NOMO-1 treated with dmso at 0.1 percent for 144 hours (cell line): ENCODE measurements around the gene ZBTB7B.

ENCODE experiments used
- DNase-seq: peaks from one replicate; lab custom pipeline; 2025; ENCODE audit not compliant: unreplicated experiment; lab: John Stamatoyannopoulos, UW

The ZBTB7B gene

DNA sequence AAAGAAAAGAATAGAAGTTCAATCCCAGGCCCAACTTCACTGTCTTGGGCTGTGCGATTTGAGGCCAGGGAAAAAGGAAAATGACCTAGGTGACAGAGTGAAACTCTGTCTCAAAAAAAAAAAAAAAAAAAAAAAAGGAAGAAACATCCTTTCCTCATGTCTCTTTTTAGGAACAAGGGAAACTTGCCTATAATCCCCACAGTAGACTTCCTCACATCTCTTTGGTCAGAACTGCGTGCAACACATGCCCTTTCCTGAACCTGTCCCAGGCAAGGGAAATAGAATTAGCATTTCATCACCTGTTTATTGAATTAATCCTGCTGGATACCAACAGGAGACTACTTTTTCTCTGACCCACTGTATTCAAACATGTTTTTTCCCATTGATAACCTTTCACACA lies 33.3 kb downstream of the ZBTB7B start:
- DNase-seq = no peak

DNA sequence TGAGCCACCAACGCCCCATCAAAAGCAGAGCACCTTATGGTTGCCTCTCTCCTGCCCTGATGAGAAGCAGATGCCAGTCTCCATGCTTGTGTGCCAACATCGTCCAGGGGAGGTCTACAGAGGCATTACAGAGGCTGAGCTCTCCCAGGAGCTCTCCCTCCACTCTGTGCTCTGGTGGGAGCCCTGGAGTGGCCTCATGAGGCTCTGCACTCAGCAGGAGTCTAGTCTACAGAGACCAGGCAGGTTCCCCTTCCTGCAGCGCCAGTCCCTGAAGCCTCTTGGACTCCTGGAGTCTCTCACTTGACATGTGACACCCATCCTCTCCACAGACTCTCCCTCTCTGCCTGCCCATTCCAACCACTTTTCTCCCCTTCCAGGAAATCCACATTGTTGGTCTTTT lies 34.4 kb downstream of the ZBTB7B start:
- DNase-seq = no peak

DNA sequence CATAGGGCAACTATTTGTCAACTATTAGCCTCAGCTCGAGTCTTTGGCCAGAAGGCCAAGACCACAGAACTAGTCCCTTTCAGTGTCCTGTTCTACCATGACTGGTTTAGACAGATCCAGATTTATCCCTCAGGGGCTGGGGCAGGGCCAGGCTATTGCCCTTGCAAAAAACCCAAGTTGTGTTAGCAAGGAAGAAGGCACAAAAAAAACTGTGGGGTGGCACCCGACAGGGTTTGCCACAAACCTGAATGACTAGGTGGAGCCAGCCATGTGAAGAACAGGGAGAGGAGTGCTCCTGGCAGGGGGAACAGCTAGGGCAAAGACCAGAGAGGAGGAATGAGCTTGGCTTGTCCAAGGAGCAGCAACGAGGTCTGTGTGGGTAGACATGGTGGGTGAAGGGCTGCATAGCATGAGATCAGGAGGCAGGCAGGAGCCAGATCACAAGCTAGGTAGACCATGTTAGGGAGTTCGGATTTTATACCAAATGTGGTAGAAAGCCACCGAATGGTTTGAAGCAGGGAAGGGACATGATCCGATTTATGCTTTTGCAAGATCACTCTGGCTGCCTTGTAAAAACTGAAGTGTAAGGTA lies 35.3 kb downstream of the ZBTB7B start:
- no peak for DNase-seq

DNA sequence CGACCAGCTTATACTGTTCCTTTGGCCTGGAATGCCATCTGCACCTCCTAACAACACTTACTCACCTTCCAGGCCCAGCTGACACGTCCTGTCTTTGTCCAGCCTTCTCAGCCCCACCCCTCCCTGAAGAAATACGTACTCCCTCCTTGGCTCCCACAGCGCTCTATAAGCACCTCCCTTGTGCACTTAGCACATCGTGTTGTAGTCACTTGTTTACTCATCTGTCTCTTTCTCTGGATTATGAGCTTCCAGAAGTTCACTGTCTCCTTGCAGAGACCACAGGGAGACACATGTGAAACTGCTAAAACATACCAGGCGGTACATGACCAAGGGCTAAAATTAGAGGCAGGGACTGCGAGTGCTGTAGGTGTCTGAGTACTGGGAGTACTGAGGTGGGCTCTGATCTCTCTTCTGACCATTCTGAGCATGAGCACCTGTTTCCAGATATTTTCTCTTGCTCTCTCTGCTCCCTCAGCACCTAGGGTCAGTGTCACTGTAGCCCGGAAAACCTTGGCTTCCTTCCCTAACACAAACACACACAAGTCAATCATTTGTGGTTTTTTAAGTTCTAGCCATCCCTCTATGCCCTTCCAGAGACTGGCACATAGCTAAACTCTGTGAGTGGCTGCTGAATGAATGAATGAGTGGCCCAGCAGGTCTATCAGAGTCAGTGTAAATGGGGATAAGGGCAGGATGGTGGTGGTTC lies 36.2 kb downstream of the ZBTB7B start:
- no peak for DNase-seq

DNA sequence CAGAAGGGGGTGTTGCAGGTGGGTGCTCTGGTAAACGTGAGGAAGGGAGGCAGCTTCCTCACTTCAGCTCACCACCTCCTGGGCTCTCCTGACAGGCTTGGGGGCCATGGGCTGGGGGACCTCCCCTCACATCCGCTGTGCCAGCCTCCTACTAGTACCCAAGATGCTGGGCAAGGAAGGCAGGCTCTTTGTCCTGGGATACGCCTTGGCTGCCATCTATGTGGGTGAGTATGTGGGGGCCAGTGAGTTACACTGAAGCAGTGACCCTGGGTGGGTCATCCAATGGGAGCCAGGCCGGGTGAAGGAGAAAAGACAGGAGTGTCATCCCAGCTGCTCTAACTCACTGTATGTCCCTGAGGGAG lies 36.7 kb downstream of the ZBTB7B start:
- DNase-seq = no peak

DNA sequence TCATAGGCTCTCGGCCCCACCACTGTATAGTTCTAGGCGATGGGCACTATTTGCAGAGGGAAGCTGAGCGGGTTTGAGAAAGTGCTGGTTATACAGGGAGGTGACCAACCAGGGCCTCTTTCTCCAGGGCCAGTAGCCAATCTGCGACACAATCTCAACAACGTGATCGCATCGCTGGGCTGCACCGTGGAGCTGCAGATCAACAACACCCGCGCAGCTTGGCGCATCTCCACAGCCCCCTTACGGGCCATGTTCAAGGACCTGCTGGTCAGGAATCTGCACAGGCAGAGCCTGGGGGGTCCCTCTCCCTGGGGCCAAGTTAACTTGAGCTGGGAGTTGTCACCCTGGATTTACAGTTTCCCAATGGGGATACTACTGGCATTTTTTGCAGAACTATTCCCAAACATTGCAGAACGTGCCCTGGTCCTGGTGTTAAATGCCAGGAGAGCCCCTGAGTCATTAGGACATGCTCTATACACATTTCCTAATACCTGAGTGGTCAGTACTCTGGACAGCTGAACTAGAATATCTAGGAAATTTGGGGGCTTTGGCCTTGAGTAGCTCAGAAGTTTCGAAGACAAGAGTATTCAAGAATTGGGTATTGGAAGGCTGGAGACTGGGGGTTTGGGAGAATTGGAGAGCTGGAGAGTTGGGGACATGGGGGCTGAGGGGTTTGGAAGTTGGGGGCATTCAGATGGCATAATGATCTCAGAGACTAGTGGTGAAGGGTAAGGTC lies 37.9 kb downstream of the ZBTB7B start:
- DNase-seq = no peak

DNA sequence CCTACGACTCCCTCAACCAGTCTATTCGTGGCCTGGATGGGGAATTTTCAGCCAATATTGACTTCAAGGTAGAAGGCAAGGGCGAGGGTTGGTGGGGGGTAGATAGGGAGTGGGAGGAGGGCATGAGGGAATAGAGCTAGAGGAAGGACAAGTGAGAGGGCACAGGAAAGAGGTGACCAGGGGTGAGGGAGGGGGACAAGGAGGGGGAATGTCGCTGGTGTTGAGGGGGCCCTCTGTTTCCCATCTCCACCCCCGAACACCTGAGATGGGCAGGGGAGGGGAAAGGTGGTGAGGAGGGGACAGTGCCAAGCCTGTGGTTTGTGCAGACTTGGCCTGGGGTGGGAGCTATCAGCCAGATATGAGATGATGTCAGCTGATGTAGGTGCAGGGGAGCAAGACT lies 40.2 kb downstream of the ZBTB7B start:
- no peak for DNase-seq

DNA sequence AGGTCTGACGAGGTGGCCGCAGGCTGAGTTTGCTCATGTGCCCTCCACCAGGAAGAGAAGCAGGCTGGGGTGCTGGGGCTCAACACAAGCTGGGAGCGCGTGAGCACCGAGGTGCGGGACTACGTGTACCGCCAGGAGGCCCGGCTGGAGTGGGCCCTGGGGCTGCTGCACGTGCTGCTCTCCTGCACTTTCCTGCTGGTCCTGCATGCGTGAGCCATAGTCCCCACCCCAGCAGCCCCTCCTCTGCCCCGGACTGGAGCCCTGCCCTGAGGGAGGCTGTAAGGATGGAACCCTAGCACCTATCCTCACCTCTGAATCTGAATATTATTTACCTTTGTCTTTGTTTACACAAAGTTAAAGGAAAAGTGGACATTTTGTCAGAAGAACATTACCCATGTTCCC lies 40.7 kb downstream of the ZBTB7B start:
- no peak for DNase-seq

DNA sequence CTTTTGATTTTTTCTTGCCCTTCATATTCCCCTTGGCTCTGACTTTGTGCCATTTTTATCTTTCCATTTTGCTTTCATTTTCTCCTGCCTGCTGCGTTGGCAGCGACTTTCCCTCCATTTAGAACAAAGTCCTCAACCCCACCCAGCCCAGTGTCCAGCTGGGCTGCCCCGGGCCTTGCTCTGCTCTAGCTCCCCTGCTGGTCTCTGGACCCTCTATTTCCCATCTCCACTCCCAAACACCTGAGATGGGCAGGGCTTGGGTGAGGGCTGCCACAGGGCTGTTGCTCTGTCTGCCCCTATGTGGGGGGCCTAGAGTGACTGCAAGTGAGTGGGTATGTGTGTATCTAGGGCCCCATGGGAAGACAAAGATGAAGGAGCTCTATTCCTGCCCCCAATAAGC lies 41.2 kb downstream of the ZBTB7B start:
- no peak for DNase-seq

DNA sequence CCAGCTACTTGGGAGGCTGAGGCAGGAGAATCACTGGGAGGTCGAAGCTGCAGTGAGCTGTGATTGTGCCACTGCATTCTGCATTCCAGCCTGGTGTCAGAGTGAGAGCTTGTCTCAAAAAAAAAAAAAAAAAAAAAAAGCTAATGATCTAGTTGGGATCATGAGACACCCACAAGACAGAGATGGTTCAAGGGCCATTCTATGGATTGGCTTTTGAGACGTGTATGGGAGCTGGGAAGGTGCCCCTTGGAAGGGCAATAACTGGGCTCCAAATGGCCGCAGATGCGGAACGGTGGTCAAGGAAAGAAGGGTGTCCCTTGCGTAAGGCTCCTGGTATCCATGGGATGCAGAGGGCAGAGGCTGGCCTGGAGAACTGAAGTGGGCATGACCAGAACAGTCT lies 41.8 kb downstream of the ZBTB7B start:
- DNase-seq = no peak

DNA sequence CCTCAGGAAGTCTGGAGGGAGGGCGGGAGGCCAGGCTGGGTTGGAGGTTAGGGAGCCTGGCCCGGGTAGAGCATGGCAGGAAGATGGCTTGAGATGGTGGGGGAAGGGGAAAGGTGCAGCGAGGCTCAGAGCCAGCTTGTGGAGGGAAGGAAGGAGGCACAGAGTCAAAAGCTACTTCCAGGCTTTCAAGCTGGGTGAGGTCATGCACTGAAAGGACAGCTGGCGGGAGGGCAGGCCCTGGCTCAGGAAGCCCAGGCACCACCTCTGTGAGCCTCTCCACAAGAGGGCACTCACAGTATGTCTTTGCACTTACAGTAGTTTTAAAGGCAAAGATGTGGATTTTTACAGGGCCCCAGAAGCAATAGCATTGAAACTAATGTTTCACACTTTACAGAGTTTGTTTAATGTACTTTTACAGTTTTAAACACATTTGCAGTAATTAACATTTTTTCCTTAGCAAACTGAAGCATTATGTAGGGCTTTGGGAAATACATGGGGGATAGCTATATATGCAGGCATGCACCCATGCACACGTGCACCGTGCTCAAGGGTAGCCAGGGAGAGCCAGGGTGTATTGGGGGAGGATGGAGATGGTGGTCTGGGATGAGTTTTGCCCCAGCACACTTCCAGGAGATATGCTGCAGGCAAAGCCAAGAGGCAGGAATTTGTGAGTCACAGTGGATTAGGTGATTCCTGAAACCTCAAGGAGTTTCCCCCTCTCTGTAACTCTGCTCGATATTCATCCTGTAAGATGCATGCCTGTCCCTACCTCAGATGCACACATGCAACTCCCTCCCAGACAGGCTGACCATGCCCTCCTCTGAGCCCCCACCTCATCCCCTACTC lies 42.4 kb downstream of the ZBTB7B start:
- DNase-seq = peak; percentile 37

DNA sequence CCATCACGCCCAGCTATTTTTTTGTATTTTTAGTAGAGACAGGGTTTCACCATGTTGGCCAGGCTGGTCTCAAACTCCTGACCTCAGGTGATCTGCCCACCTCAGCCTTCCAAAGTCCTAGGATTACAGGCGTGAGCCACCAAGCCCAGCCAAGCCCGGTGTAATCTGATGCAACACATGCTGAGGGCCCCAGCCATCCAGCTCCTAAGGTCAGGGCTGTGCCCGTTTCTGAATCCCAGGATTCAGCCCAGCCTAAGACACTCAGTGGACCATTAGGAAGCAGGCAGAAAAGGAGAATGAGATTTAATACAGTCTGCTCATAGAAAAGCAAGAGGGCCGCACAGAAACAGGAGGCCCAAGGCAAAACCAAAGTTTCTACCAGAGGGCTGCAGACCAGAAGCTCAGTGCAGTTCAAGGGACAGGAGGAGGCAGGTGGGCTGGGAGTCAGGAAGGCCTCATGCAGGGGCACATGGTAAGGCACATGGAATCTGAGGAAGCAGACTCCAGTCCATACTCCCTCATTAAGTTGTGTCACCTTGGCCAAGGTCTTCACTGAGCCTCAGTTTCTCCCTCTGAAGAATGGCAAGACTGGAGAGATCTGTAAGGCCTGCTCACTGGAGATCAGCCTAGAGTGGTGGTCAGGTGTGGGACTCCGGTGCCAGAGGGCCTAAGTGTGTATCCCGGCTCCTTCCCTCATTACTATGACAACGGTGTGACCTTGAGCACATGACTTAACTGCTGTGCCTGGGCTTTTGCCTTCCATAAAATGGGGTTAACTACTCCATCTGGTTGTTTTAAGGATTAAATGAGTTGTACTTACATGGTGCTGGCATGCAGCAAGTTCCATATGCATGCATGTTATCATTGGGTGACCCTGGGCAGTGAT lies 46.1 kb downstream of the ZBTB7B start:
- no peak for DNase-seq

DNA sequence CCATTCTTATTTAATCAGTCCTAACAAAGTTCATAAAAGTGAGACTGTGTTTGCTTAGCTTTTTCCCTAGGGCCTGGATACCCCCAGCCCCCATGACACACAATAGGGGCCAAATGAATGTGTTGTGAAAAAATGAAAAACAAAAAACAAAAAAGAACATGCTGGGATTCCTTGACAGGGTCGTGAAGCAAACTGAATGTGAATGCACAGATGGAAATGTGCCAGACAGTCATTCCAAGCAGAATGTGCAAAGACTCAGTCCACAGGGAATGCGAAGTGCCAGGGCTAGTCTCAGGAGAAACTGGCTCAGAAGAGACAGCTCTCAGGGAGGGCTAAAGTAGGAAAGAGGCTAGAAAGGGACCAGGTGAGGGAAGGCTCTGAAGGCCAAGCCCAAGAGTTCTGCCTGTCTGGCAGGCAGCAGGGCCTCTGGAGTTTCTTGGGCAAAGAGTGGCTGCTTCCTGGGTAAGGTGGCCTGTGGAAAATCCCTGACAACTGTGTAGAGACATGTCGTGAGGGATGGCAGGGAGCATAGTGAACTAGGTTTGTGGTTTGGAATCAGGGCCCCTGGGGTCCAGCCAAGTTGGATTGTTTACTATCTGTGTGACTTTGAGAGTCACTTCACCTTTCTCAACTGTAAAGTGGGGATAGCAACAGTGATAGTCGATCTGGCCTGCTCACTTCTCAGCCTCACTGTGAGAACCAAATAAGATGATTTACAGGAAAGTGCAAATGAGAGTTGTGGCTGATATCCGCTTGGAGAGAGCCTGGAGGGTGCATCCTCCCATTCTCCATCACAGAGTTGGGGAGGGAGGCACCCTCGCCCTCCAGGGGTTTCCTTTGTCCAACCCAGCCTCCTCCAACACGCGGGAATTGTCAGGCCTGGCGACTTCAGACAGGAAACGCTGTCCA lies 47.3 kb downstream of the ZBTB7B start:
- no peak for DNase-seq

DNA sequence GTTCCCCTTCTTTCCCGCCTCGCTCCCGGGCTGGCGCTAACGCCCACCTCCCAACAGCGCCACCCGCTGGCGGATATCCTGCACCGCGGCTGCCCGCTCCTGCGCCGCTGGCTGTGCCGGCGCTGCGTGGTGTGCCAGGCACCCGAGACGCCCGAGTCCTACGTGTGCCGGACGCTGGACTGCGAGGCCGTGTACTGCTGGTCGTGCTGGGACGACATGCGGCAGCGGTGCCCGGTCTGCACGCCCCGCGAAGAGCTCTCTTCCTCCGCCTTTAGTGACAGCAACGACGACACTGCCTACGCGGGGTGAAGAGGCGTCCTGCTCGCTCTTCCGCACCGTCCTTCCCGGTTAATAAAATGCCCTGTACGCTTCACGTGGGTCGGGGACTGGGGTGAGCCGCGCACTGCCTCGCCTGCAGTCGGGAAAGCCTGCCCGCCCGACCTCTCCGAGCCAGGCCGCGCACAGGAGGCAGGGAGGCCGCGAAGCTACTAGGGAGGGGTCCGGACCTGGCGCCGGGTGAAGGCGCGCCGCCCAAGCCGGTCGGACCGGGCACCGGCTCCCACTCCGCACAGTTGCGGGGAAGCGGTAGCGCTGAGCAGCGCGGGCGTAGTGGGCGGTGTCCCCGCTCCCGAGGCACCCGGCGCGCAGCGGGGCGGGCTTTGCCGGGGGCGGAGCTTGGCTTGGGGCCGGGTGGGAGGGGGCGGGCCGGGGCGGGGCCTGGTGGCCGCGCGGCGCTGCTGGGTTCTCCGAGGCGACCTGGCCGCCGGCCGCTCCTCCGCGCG lies 48.1 kb downstream of the ZBTB7B start, which contains the start of gene ADAM15:
ADAM15 (plus strand) TSS at position 757 of the 782 bp plus-strand sequence. CDS start 71 bp downstream, outside the sequence.
- DNase-seq = peak; percentile 72

DNA sequence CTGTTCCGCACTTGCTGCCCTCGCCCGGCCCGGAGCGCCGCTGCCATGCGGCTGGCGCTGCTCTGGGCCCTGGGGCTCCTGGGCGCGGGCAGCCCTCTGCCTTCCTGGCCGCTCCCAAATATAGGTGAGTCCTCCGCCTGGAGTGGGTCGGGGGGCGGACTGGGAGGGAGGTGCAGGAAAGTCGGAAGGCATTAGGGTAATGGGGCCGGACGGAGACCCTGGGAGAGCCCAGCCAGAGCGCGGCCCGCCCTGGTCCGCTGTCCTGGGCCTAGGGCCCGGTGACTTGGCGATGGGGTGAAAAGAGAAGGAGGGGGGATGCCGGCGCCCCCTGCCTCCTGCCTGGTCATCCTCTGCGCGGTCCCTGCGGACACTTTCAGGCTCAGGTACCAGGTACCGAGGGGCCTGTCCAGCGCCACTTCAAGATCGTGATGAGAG lies 48.8 kb downstream of the ZBTB7B start:
- DNase-seq = no peak

DNA sequence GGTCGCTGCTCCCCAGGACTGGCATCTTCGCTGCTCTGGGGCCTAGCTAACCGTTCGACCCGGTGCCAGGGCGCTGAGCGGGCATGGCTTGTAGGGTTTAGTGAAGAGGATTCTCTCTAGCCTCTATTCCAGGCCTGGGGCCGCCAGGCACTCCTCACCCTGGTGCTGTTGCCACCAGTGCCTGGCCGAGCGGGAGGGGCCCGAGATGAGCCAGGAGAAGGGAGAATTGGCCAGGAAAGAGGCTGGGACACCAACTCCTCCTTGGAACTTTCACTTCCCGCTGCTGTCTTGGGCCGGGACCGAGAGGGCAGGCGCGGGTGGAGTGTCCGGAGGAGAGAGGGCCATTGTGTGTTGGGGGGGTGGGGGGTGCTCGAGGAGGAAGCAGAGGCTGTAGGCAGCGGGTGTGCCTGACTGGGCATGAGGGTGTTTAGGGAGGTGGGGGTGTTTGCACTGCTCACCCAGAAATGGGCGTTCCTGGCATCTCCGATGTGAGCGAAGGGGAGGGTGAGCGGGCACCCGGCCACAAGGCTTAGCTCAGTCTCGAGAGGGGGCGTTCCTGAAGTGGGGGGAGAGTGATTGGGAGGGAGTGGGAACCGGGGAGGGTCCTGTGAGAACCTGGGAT lies 49.3 kb downstream of the ZBTB7B start:
- DNase-seq = no peak

DNA sequence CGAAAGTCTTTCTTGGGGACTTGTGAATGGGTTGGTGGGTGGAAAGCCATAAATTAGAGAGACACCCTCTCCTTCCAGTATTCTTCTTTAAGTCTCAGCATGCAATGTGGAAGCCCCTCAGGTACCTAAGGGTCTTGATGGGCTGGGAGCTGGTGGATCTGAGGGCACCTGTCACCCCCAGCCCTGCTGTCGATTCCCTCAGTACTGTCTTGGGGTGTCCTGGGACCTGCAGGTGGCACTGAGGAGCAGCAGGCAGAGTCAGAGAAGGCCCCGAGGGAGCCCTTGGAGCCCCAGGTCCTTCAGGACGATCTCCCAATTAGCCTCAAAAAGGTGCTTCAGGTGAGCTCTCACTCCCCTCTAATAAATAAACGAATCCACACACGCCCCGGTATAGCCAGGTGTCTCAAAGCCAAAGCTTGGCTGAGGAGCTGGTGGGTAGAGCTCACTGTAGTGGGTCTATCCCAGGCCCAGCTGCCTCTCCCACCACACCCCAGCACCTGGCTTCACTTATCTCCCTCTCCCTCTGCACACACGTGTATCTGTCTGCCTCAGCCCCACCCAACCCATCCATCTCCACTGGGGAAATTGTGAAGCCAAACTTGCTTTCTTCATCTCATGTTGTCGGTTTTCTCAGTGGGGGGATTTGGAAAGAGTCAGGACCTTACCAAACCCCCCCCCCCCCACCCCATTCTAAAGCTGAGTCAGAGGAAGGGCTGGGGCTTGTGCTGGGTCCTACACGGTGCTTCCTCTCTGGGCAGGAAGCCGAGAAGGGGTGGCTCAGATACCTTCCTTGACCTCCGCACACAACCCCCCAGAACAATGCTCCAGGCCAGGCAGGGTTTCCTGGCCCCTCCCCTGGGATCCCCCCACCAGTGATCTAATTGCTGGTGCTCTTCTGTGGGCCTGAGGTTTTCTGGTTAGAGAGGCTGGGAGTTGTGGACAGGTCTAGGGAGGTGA lies 50.1 kb downstream of the ZBTB7B start:
- no peak for DNase-seq
